Activated CD4-positive, alpha-beta T cell treated with anti-CD3 and anti-CD28 coated beads, Interleukin-2, Interleukin-6, amounts not matched to agents 100 ng/mL and 50 ng/mL, durations not matched to agents 16 hours and 8 hours (primary cell): ENCODE results near the gene SLC7A11.
"Not testable (repeated sequence)": the region's sequence is repeated elsewhere in the genome, so short reads cannot be mapped to it uniquely, and the experiment has no call there.

Source experiments
- DNase-seq: peaks from one replicate; pipeline ENCODE4 v3.0.0-alpha.2; 2020

The SLC7A11 gene

DNA sequence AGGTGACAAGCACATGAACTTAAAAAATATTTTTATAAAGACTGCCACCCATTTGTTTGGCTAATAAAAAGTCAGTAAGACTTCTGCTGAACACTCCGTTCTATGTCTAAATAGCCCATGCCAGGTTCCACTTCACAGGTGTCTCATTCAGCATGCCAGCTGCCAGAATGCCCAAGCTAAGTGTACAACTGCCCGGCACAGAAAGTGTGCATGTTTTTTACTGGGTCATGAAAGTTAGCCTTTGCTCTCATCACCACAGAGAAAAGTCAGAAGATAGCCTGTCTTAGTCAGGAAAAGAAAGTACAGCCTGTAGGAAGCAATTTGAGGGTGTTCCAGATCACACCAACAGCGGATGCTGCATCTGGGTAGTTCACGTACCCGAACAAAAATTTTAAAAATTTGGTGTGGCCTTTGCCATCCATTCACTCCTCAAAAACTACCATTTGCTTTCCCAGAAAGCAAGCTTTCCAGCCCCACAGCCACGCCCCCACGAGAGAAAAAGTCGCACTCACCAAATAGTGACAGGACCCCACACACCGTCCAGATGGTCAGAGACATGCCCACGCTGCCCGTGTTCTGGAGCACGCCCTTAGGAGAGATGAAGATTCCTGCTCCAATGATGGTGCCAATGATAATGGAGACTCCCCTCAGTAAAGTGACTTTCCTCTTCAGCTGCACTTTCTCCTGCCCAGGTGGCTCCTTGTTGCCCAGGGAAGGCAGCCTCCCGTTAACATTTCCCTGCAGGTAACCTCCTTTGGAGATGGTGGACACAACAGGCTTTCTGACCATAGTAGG, 671 bp downstream of the SLC7A11 start:
- DNase-seq = peak; percentile 16

DNA sequence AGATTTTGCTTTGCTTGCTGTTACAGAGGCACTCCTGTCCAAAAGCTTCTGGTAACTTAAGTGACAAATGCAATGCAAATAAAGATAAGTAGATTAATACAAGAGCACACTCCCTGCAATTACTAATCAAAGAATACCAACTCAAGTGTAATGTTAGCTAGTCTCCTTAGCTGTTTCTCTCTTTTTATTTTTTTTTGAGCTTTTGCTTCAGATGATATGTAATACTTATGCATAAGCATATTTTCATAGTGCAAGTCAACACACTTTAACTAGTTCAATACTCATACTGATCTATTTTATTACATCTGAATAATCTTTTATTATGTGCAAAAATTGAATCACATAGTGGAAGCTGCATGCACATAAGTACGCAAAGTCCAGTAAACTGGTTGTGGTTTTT, 2.7 kb downstream of the SLC7A11 start:
- no peak for DNase-seq

- DNase-seq = no peak
These were observed 3.4 kb downstream of the SLC7A11 start for GRCh38 chr4:138238521-138239292.

DNA sequence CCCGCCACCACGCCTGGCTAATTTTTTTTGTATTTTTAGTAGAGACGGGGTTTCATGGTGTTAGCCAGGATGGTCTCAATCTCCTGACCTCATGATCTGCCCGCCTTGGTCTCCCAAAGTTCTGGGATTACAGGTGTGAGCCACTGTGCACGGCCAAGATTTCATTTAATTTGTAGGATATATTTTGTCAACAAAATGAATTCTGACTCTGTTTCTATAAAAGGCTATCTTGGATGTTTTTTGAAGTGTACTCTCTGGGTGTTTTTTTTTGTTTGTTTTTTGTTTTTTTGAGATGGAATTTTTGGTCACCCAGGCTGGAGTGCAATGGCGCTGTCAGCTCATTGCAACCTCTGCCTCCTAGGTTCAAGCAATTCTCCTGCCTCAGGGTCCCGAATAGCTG, 5.0 kb downstream of the SLC7A11 start:
- DNase-seq = not testable (repeated sequence)

DNA sequence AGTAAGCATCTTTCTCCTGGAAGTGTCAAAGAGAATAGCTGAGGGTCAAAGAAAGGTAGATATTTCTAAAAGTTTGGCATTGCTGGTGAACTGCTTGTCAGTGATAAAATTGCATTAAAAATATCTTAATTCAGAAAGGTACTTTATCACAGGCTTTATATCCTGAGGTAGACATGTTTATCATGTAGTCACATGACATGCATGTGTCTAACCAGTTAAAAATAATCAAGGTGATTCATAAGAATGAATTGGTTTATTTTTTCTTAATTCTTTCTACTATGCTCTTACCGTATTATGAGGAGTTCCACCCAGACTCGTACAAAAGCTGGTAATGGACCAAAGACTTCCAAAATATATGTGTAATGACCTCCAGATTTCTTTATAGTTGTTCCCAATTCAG, 6.1 kb downstream of the SLC7A11 start:
- no peak for DNase-seq

GRCh38 chr4:138235419-138235952, 6.7 kb downstream of the SLC7A11 start:
- peak; percentile 36 for DNase-seq

GRCh38 chr4:138234248-138234647, 7.9 kb downstream of the SLC7A11 start:
- no peak for DNase-seq

GRCh38 chr4:138233313-138234034, 8.7 kb downstream of the SLC7A11 start:
- DNase-seq = no peak

GRCh38 chr4:138232364-138232763, 9.8 kb downstream of the SLC7A11 start:
- DNase-seq = no peak

- no peak for DNase-seq
These were observed 12.1 kb downstream of the SLC7A11 start for GRCh38 chr4:138230048-138230447.

GRCh38 chr4:138229160-138229559, 13.0 kb downstream of the SLC7A11 start:
- DNase-seq = no peak

DNA sequence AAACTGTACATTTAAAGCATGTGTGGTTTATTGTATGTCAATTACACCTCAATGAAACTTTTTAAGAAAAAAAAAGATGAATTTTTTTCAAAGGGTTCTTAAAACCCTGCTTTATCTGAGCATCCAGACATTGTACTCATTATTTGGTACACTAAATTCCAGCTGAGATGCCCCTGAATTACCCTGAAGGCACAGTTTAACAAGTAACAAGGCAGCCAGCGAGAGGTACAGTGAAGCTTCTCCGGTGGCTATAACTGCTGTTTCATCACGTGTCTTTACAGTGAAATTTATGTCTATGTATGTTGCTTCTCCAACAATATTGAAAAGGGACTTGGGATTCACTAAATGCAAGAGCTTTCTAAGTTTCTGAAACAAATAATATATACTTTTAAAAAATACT, 15.8 kb downstream of the SLC7A11 start:
- DNase-seq = no peak

DNA sequence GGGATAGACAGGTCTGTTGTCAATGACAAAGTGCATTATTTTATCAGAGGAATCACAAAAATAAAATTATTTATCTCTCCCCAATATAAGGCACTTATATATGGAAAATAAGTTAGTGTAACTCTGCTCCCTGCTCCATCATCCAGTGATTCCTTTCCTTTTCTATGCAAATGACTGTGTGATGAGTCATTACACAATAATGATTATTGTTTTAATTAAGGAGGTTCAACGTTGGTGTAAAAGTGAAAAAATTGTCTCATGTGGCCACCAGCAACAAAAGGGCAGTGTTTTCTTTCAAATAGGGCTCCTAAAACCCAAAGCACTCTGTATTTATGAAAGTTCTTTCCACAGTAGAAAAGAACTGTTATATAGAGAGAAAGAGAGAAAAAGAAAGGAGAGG, 16.7 kb downstream of the SLC7A11 start:
- no peak for DNase-seq

- no peak for DNase-seq
These were observed 17.5 kb downstream of the SLC7A11 start for GRCh38 chr4:138224614-138225013.

DNA sequence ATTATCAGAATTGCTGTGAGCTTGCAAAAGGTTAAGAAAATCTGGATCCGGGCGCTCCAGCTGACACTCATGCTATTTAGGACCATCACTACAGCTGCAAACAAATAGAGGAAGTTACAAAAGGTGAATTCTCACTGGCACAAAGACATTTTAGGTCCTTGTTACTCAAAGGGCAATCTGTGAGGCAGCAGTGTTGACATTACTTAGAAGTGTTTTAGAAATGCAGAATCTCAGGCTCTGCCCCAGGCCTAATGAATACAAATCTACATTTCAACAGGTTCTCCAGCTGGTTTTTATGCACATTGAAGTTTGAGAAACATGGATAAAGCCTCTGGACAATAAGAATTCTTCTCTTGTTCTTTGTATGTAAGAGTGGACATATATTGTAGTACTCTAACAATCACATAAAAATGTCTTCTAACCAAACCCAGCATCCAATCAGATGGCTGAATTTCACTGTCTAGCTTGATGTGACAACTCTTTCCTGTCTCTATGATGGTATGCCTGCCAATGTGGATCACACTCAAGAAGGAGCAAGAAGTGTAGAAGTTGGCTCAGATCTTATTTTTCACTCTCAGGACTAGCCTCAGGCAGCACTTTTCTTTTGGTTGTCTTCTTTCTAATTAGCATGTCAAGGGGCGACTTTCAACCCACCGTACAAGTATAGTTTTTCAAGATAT, 18.8 kb downstream of the SLC7A11 start:
- DNase-seq = no peak

DNA sequence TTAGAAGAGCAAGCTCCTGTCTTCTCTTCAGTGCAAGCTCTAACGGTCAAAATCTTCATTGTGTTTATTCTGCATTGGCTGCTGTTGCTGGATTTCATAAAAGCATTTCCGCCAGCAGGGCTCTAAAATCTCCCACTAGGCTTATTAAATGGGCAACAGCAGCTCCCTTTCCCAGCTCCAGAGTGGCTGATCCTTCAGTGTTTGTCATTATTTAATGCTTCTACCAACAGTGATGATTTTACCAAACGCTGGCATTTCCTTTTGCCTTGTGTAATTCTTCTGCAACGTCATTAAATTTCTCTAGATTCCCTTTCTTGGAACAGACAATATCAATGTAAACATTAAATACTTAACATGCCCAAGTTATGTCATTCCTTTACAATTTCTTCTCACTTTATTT, 20.1 kb downstream of the SLC7A11 start:
- no peak for DNase-seq

DNA sequence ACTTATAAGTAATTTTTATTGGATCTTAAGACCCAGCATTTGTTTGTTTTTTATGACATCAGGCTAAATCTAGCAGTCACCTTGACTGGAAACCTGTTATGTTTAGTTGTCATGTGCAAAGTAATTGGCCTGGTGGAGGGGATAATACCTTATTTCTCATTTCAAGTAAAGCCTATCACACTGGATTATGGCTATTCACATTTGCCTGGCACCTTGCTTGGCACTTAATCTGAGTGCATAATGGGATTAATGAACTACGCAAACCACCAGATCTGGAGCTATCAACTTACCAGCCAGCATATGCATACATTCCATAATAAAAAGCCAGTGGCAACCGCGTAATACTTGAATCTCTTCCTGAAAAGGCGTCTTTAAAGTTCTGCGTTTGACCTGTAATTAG, 23.2 kb downstream of the SLC7A11 start:
- no peak for DNase-seq

GRCh38 chr4:138217567-138217966, 24.6 kb downstream of the SLC7A11 start:
- DNase-seq = no peak

- DNase-seq = no peak
These were observed 25.8 kb downstream of the SLC7A11 start for GRCh38 chr4:138216272-138216867.

GRCh38 chr4:138210576-138210975, 31.6 kb downstream of the SLC7A11 start:
- not testable (repeated sequence) for DNase-seq

- DNase-seq = no peak
These were observed 33.1 kb downstream of the SLC7A11 start for GRCh38 chr4:138209094-138209493.

DNA sequence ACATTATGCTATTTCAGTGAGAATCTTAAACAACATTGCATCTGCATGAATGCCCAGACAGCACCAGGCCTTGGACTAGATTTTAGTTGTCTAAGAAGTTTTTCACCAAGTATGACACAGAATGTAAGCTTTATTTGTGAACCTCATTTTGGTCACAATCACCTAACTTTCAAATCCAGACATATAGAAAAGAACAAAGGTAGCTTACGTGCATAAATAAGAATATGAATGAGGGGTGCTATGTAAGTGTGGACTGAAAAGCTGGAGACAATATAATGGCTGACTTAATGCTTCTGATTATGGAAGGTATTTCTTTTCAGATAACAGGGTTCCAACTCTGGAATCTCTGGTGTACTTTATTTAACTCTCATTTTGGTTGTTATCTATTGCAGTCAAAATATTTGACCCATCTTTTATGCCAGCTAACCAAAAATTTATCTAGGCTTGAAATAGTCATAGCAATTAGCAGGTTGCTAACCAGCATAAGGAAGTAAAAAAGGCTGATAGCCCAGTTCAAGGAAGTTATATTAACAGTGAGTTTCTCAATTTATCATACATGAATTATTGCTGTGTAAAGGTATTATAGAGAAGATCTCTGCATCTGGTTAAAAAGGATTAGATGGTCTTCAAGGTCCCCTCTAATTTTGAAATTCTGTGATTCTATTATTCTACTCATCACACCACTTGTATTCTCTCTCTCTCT, 36.5 kb downstream of the SLC7A11 start:
- no peak for DNase-seq
